Skeletal muscle tissue (tissue), 4 donors: ENCODE results near the gene CD247. TPM values are rescaled to one million over a fixed set of nuclear protein-coding genes. Genes with fewer than 3 reads are reported as not detected.
A peak's percentile ranks its signal among the peaks of the same experiment; 100 is the strongest.

Source experiments
- H3K27ac ChIP-seq: one replicate; pipeline ENCODE4 v1.7.0; 2013; ENCODE audit warnings: mild to moderate bottlenecking, low read depth, low read length, inconsistent platforms
- H3K27me3 ChIP-seq, 3 donors: one replicate each; pipeline ENCODE4 v1.7.0; 2013; ENCODE audit warnings: low read length in 3 of 3; ENCODE audit not compliant: control insufficient read depth in 3 of 3, insufficient read depth in 3 of 3
- H3K36me3 ChIP-seq, 3 donors: one replicate each; pipeline ENCODE4 v1.7.0; 2013; ENCODE audit warnings: low read length in 3 of 3; ENCODE audit not compliant: control insufficient read depth in 3 of 3, insufficient read depth in 3 of 3
- H3K4me1 ChIP-seq, 3 donors: one replicate each; pipeline ENCODE4 v1.7.0; 2013; ENCODE audit warnings: low read length in 3 of 3, mild to moderate bottlenecking in 3 of 3; ENCODE audit not compliant: control insufficient read depth in 3 of 3, insufficient read depth in 3 of 3
- H3K4me3 ChIP-seq, 3 donors: one replicate each; pipeline ENCODE4 v1.7.0; 2013; ENCODE audit warnings: low read length in 3 of 3
- H3K9ac ChIP-seq, 3 donors: one replicate each; pipeline ENCODE4 v1.7.0; 2013; ENCODE audit warnings: low read length in 3 of 3, mild to moderate bottlenecking in 3 of 3, moderate library complexity in 2 of 3, low read depth in 1 of 3
- H3K9me3 ChIP-seq, 3 donors: one replicate each; pipeline ENCODE4 v1.7.0; 2013; ENCODE audit warnings: low read length in 3 of 3; ENCODE audit not compliant: control insufficient read depth in 3 of 3
- total RNA-seq: library from RNA; depleted of rRNA; stranded (reverse); fragments of >200 nt; gene quantifications from one replicate; pipeline ENCODE4 v1.2.3, GENCODE V29; 2014
- donor health status: Osteomylitis.

The CD247 gene
- total RNA-seq, 1 donor from 2014 or later, result 0.52 TPM

DNA sequence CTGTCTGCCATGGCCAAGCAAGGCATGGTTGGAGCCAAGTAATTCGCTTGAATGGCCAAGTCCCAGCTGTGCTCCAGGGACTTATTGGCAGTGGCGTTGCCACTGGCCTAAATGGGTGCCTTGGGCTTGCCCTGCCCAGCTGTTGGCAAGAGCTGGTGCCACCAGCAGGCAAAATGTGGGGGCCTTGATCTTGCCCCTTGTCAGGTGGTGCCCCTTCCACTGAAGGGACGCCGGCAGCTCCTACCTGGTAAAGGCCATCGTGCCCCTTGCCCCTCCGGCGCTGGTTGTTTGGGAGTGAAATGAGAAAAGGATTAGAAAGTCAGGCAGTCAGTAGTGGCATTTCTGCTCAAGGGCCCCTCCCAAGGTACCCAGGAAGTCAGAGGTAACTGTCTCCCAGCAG lies 85.5 kb downstream of the CD247 start:
- H3K36me3 ChIP-seq, result no peaks in the 10 kb centered on the region
- H3K9me3 ChIP-seq, result no peaks in the 10 kb centered on the region
- H3K27me3 ChIP-seq, result peaks cover 0 to 3% (median 0%) of the 10 kb centered on the region in 3 donors
- no peak overlapping the region for H3K9ac ChIP-seq
- H3K27ac ChIP-seq, result no peak overlapping the region
- no peaks in the 10 kb centered on the region for H3K4me1 ChIP-seq
- H3K4me3 ChIP-seq, result no peak overlapping the region

DNA sequence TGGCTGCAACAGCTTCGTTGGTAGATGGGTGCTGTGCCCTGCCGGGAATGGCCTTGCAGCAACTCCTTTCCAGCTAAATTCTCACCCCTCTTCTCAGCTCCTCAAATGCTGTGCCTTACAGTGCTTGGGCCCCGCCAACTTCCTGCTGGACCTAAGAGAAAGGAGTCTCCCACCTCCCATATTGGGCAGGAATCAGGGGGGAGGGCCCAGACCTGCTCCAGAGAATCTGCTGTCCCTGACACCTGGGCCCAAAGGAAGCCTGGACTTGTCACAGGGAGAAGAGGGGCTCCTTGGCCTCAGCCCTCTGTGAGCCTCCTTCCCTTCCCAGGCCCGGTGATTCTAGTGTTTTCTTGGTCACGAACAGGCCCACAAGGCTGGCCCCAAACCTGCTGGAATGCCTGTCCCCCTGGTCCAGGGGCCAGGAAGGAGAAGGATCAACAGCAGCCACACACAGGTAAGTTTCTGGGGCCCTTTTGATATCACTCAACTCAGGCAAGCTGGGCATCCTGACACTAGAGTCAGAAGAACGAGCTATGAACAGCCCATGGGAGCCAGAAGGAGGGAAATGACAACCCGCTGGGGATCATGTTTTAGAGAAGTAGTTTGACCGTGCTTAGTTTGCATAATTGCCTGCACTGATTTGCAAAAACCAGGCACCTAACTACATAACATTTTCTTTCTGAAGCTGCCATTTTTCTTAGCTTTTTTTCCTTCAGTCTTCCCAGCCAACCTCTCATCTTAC lies 86.2 kb downstream of the CD247 start:
- H3K27ac ChIP-seq, result no peak overlapping the region

DNA sequence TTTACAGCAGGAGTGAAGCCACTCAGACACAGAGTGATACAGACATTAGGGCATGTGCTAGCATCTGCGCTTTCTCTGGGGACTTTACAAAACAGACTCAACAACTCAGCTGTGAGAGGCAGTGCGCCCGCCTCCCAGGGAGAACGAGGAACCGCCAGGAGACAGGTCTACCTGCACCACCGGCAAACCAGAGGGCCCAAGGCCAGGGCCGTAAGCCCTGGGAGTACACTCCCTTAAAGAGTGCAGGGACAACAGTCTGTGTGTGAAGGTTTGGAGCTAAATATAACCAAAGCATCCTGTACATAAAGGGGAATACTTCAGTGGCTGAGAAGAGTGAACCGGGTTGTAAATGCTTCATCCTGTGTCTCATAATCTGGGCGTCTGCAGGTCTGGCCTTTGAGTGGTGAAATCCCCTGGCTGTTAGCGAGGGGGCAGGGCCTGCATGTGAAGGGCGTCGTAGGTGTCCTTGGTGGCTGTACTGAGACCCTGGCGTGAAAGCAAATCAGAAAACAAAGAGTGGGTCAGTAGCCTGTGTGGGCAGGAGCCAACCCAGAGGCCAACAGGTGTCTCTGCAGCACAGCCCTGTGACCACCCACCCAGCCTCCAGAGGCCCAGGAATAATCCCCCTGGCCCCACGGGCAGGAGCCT lies 86.9 kb downstream of the CD247 start:
- H3K4me3 ChIP-seq, result no peak overlapping the region
- H3K9ac ChIP-seq, result no peak overlapping the region
- peaks cover 0 to 3% (median 0%) of the 10 kb centered on the region in 3 donors for H3K27me3 ChIP-seq
- H3K9me3 ChIP-seq, result no peaks in the 10 kb centered on the region
- no peaks in the 10 kb centered on the region for H3K4me1 ChIP-seq
- H3K27ac ChIP-seq, result no peak overlapping the region
- no peaks in the 10 kb centered on the region for H3K36me3 ChIP-seq

More for the DNA sequence above, 86.2 kb downstream of the CD247 start:
- no peak overlapping the region for H3K4me3 ChIP-seq
- H3K36me3 ChIP-seq, result no peaks in the 10 kb centered on the region
- peaks cover 0 to 3% (median 0%) of the 10 kb centered on the region in 3 donors for H3K27me3 ChIP-seq
- no peak overlapping the region for H3K9ac ChIP-seq
- no peaks in the 10 kb centered on the region for H3K9me3 ChIP-seq
- no peaks in the 10 kb centered on the region for H3K4me1 ChIP-seq

DNA sequence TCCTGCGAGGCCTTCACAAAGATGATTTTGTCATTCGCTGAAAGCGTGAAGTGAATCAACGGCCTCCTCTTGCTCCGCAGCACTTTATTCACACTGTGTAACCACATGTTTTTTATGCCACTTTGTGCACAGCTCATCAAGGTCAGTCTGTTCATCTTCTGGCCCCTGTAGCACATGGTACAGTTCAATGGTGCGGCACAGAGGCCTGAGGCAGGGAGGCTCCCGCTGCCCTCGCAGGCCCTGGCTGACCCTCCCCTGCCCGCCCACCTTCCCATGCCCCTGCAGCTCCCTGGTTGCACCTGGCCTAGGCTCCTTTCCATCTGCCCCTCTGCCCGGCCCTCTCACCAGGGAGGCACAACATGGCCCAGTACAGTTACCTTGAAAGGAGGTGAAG lies 87.5 kb downstream of the CD247 start:
- H3K4me3 ChIP-seq, result no peak overlapping the region
- no peak overlapping the region for H3K9ac ChIP-seq
- no peaks in the 10 kb centered on the region for H3K36me3 ChIP-seq
- peaks cover 0 to 3% (median 0%) of the 10 kb centered on the region in 3 donors for H3K27me3 ChIP-seq
- H3K9me3 ChIP-seq, result no peaks in the 10 kb centered on the region
- no peaks in the 10 kb centered on the region for H3K4me1 ChIP-seq
- H3K27ac ChIP-seq, result no peak overlapping the region

DNA sequence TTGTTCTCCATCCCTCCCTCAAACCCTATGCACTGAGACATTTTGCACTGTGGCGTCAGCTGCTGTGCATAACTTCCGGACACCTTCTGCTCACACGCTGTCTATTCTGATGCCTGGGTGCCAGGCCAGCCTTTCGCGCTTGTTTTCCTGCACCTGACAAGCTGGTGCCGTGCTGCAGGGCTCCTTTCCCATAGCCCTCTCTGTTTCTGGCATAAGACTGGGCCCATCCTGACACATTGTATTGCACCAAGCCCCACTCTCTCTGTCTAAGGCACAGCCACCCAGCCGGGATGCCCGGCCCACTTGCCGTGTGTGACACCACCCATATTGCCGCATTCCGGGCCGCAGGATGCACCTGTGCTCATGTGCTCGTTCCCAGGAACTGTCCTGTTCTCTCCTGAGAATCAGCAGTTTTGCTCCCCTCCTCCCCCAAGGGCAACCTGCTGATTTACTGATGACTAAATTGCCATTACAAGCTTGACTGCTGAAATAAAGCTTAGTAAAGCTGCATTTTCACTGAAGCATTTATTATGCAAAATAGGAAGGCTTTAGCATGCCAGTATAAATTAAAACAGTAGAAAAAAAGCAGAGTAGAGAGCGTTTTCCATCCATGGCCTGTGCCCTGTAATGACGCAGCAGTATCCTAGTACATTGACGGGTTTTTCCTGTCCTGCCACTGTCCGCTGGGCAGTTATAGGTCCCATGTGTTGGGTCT lies 88.0 kb downstream of the CD247 start:
- peaks cover 0 to 3% (median 0%) of the 10 kb centered on the region in 3 donors for H3K27me3 ChIP-seq
- H3K9ac ChIP-seq, result no peak overlapping the region
- no peaks in the 10 kb centered on the region for H3K36me3 ChIP-seq
- no peak overlapping the region for H3K27ac ChIP-seq
- no peak overlapping the region for H3K4me3 ChIP-seq
- no peaks in the 10 kb centered on the region for H3K4me1 ChIP-seq
- H3K9me3 ChIP-seq, result no peaks in the 10 kb centered on the region

DNA sequence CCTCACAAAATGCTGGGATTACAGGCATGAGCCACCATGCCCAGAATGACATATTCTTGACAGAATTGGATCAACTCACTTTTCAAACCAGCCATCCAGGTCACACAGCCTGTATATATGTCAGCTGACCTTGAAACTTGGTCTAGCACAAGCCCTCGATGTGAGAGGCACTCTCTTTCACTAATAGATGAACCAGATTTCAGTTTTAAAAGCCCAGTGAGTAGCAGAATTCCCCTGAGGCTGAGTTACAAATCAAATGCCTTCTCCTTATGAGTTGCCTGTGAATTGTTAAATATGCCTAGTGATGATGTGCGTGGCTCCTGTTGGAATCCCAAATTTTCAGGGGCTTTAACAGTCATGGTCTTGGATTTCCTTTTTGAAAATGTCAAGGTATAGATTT lies 88.7 kb downstream of the CD247 start:
- no peaks in the 10 kb centered on the region for H3K4me1 ChIP-seq
- no peak overlapping the region for H3K4me3 ChIP-seq
- no peak overlapping the region for H3K9ac ChIP-seq
- no peak overlapping the region for H3K27ac ChIP-seq
- H3K36me3 ChIP-seq, result no peaks in the 10 kb centered on the region
- H3K27me3 ChIP-seq, result peaks cover 0 to 2% (median 0%) of the 10 kb centered on the region in 3 donors
- no peaks in the 10 kb centered on the region for H3K9me3 ChIP-seq

DNA sequence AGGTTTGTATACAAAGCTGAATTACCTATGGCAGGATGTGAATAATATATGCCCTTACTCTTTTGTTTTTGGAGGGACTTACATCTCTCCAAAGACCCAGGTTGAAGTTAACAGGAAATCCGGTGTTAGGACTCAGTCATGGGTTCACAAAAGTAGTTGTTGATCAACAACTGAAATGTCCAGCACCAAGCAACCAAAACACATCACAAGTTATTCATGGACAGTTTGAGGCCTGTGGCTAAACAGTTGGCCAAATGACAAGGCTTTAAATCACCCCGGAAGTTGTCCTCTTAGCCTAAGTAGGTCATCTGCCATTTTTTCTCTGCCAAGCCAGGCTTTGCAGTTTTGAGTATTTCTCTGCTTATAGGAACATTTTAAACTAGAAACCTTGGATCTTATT lies 89.9 kb downstream of the CD247 start:
- no peaks in the 10 kb centered on the region for H3K9me3 ChIP-seq
- H3K27ac ChIP-seq, result peak overlapping the region; percentile 45
- H3K9ac ChIP-seq, result no peak overlapping the region
- H3K4me1 ChIP-seq, result no peaks in the 10 kb centered on the region
- no peaks in the 10 kb centered on the region for H3K27me3 ChIP-seq
- no peak overlapping the region for H3K4me3 ChIP-seq
- no peaks in the 10 kb centered on the region for H3K36me3 ChIP-seq

DNA sequence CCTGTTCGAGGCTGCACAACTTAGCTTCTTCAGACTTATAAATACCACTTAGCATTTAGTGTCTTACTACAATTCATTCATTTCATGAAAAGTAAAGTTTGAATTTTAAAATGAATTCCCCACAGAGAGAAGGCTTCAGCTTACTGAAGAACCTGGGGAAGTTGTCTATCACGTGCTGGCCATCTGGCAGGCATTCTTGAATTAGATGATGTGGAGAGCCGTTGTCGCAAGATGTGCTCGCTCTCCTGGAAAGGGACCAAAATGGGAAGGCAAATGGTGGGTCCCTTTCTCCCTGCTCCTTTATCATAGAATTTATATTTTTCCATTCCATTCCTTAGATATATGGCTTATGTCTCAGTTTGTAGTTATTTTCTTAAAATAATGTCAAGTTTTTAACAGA lies 90.5 kb downstream of the CD247 start:
- Histone ChIP-seq H3K27me3 (no peaks in the 10 kb centered on the region), H3K36me3 (no peaks in the 10 kb centered on the region), H3K4me3 (no peak overlapping the region), H3K9me3 (no peaks in the 10 kb centered on the region), H3K27ac (peak overlapping the region; percentile 45), H3K4me1 (no peaks in the 10 kb centered on the region), H3K9ac (no peak overlapping the region)

DNA sequence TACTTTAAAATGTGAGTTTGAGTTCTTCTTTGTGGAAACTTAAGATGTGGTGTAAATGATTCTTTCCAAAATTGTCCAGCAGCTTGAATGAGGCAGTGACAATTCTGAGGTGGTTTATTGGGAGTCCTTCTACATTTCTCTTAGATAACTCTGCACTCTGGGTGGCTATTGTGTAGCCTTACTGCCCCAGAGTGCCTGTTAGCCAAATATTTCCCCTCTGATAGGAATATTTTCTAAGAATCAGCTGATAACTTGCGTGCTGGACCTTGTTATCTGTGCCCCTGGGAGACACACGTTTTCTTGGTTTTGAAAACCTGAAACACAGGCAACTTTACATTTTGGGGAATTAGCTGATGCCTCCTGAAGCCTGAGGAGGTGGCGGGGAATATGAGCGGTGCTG lies 91.6 kb downstream of the CD247 start:
- no peak overlapping the region for H3K4me3 ChIP-seq
- H3K27me3 ChIP-seq, result no peaks in the 10 kb centered on the region
- H3K36me3 ChIP-seq, result no peaks in the 10 kb centered on the region
- H3K9me3 ChIP-seq, result no peaks in the 10 kb centered on the region
- no peak overlapping the region for H3K9ac ChIP-seq
- no peak overlapping the region for H3K27ac ChIP-seq
- H3K4me1 ChIP-seq, result no peaks in the 10 kb centered on the region

DNA sequence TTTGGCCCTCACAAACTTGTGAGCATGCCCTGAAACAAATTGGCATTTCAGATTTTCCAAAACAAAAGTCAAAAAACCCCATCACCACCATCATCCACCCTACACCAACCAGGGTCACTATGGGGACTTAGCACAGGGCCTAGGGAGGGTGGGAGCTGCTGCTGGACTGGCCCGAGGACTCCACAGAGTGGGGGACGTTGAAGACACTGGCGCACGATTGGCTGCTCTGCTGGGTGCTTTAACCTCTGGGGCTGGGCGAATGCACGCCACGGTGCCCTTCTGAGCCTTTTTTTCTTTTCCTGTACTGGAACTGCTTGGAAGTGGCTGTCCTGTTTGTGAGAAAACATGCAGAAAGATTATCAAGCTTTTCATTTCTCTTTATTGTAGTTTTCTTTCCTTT lies 92.8 kb downstream of the CD247 start:
- H3K27me3 ChIP-seq, result no peaks in the 10 kb centered on the region
- no peak overlapping the region for H3K27ac ChIP-seq
- no peaks in the 10 kb centered on the region for H3K9me3 ChIP-seq
- no peak overlapping the region for H3K4me3 ChIP-seq
- no peaks in the 10 kb centered on the region for H3K4me1 ChIP-seq
- H3K9ac ChIP-seq, result no peak overlapping the region
- H3K36me3 ChIP-seq, result no peaks in the 10 kb centered on the region
